ENCODE measurements around the gene DDX51. TPM values are rescaled to one million over a fixed set of nuclear protein-coding genes. Genes with fewer than 3 reads are reported as not detected.
"Not testable (repeated sequence)": the region's sequence is repeated elsewhere in the genome, so short reads cannot be mapped to it uniquely, and the experiment has no call there.

DDX51 gene
- total RNA-seq, 1 donor from 2014 or later, result 15.1 TPM

GRCh38 chr12:132142679-132143335 is 1.3 kb downstream of the DDX51 start:
- DNase-seq (ENCODE audit: low spot score), result no peak

- no peak for DNase-seq (ENCODE audit: low spot score)
Measured at GRCh38 chr12:132141976-132142678, 2.0 kb downstream of the DDX51 start.

GRCh38 chr12:132140918-132141841 is 2.9 kb downstream of the DDX51 start:
- no peak for DNase-seq (ENCODE audit: low spot score)

DNA sequence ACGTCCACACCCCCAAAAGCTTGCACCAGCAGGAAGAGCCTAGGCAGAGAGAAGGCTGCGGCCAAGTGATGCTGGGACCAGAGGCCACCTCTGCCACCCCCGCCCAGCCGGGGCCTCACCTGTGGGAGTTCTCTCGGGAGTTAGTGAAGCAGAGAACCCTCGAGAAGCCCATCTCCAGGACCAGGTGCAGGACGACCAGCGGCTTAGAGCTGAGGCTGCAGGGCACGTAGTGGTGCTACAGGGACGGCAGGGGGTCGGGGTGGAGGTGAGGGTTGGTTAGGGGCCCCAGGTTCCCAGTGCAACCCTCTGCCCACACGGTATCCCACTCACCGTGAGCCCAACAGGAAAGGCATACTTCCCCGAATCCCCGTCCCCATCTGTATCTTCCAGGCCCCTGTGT is 3.6 kb downstream of the DDX51 start:
- no peak for DNase-seq (ENCODE audit: low spot score)

- no peak for DNase-seq (ENCODE audit: low spot score)
Measured at GRCh38 chr12:132139912-132140311, 4.2 kb downstream of the DDX51 start.

- no peak for DNase-seq (ENCODE audit: low spot score)
Measured at GRCh38 chr12:132138941-132139871, 4.9 kb downstream of the DDX51 start.

GRCh38 chr12:132137483-132138125 is 6.5 kb downstream of the DDX51 start:
- no peak for DNase-seq (ENCODE audit: low spot score)

DNA sequence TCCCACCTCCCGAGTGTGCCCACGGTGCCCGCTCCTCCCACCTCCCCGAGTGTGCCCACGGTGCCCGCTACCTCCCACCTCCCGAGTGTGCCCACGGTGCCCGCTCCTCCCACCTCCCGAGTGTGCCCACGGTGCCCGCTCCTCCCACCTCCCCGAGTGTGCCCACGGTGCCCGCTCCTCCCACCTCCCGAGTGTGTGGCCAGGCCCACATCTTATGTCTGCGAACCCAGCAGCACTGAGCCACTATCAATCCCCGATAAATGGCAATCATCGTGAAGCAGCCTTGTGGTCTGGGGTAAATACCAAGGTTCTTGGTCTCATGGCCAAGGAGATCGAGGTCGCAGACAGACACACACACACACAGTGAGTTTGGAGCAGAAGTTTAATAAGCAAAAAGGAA is 7.9 kb downstream of the DDX51 start:
- DNase-seq (ENCODE audit: low spot score), result not testable (repeated sequence)

- DNase-seq (ENCODE audit: low spot score), result not testable (repeated sequence)
Measured at GRCh38 chr12:132134653-132135183, 9.4 kb downstream of the DDX51 start.

GRCh38 chr12:132133952-132134652 is 10.0 kb downstream of the DDX51 start:
- DNase-seq (ENCODE audit: low spot score), result no peak

DNA sequence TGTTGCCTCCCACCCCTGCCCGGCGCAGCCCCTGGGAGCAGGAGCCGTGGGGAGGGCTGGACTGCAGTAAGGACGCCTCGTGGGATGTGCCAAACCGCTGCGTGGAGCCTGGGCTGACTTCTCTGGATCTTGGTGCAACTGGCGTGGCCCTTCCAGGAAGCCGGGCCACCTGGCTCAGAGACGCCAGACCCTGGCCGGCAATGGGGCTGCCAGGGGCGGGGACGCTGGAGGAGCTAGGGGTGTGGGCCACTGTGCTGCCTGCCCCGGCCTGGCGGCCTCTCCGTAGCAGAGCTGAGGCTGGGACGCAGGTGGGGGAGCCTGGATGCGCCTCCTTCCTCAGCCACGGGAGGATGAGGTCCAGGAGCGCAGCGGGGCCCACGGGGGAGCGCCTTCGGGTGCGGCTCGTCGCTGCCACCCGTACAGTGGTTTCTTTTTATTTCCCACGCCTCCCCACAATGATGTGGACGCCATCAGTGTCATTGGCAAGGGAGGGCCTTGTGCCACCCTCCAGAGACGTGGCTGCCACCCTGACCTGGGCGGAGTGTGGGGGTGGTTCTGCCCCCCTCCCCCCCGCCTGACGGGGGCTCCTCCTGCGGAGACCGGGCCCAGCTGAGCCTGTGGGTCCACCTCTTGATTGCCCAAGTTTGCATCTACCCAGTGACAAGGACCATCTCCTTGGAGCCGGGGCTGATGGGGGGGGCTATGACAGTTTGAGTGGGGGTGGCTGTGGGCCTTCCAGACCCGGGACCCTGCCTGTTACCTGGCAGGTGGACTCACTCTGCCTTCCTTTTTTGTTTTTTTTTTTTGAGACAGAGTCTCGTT is 11.3 kb downstream of the DDX51 start:
- peak; percentile 64 for DNase-seq (ENCODE audit: low spot score)

DNA sequence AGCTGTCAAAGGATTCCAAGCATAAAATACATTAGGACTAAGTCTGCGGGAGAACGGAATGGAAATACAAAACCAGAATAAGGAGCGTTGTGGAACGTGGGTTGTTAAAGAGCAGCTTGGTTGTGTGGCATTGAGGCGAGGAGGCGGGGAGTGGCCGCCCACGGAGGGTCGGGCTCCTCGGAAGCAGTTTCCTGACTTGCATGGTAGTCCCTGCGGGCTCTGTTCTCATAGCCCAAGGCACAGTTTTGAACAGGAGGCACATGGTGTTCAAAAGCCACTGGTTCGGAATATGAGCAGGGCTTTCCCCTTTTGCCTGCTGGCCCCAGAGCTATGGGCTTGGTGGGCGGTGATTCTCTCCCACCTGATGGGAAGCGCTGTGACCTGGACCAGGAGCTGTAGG is 12.2 kb downstream of the DDX51 start:
- DNase-seq (ENCODE audit: low spot score), result no peak

DNA sequence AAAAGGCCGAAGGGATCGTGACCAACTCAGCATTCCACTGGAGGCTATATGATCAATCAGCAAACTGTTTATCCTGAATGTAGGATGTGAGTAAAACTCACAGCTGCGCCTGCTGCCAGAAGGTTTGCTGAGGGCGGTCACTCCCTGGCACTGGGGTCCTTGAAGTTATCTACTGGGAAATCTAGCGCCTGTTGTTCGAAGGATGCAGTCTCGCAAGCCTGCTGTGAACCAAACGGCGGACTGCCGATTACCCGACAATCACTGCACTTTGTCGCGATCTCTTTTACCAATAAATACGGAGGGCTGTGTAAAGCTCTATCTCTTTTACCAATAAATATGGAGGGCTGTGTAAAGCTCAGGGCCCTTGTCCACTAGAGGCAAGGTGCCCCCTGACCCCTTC is 12.9 kb downstream of the DDX51 start:
- DNase-seq (ENCODE audit: low spot score), result peak; percentile 59

DNA sequence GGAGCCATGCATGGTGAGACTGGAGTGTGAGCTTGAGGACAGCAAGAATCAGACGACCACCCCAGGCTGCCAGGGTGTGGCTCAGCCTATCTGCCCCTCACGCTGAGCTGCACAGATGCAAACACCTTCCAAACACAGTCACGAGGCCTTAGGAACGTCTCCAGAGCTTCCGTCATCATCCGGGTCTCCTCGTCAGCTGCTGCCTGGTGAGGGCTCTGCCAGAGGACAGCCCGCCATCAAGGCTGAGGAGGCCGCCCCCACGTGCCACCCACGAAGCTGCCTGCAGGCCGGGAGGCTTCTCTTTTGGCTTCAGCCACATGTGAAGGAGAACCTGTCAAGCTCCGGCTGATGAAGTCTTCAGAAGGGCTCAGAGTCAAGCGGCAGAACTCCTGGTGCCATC is 13.4 kb downstream of the DDX51 start:
- peak; percentile 77 for DNase-seq (ENCODE audit: low spot score)

DNA sequence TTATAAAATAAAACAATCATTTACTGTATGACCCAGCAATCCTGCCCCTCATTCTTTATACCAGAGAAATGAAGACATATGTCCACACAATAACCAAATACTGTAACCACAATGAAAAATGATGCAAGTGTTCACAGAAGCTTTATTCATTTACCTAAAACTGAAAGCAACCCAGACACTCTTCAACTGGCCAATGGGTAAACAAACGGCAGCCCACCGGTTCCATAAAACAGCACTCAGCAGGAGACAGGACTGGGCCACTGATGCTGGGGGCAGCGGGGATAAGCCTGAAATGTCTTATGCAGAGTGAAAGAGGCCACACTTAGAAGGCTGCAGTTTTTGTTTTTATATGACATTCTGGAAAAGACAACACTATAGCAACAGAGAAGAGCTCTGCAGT is 15.1 kb downstream of the DDX51 start:
- peak; percentile 33 for DNase-seq (ENCODE audit: low spot score)

DNA sequence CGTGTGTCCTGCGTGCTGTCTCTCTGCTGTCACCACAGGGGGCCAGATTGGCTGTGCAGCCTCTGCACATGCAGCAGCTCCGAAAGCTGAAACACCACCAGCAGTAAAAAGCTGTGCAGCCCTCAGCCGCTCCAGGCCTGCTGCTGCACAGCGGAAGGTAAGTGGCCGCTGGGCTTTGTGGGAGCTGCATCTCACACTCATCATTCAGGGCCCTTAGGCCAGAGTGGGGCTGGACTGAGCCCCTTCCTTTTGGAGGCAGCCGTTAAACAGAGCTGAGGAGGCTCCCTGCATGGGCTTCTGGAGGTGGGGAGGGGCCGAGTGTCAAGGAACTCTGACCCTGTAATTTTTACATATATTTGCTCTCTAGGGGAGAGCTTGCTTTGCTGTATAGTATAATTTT is 17.1 kb downstream of the DDX51 start:
- DNase-seq (ENCODE audit: low spot score), result no peak

- DNase-seq (ENCODE audit: low spot score), result peak; percentile 51
Measured at GRCh38 chr12:132125736-132126135, 18.4 kb downstream of the DDX51 start.

- DNase-seq (ENCODE audit: low spot score), result peak; percentile 67
Measured at GRCh38 chr12:132124766-132125425, 19.2 kb downstream of the DDX51 start.
